Natural killer cell treated with Interleukin-12 subunit alpha and Interleukin-12 subunit beta and Interleukin-15 and Interleukin-18, amount 100 ng/mL, for 72 hours (primary cell): Measurements from ENCODE around the gene SFTPA2. TPM values are rescaled to one million over a fixed set of nuclear protein-coding genes. Genes with fewer than 3 reads are reported as not detected.
"Not testable (repeated sequence)": the region's sequence is repeated elsewhere in the genome, so short reads cannot be mapped to it uniquely, and the experiment has no call there.

Experiments
- ATAC-seq, 2 donors: fragments of 150-1000 bp; cut with Tn5 transposase in 1 of 2; sonication (Bioruptor Pico), chemical (Tn5 transposase) in 1 of 2; 2 replicates each; pipeline ENCODE4 v1.10.0; 2021
- DNase-seq: peaks from one replicate; pipeline ENCODE4 v3.0.0; 2022; ENCODE audit warnings: low spot score
- H3K27ac Mint-ChIP-seq, 2 donors: 1 replicate in 1 of 2; 2 replicates in 1 of 2; pipeline ENCODE4 v1.8.0; 2022; ENCODE audit warnings: mixed read lengths in 2 of 2, mild to moderate bottlenecking in 1 of 2, moderate library complexity in 1 of 2
- H3K27me3 Mint-ChIP-seq, 2 donors: 1 replicate in 1 of 2; 2 replicates in 1 of 2; pipeline ENCODE4 v1.8.0; 2022; ENCODE audit warnings: mixed read lengths in 2 of 2
- H3K36me3 Mint-ChIP-seq: one replicate; pipeline ENCODE4 v1.8.0; 2022; ENCODE audit warnings: mixed read lengths
- H3K4me1 Mint-ChIP-seq, 2 donors: 1 replicate in 1 of 2; 2 replicates in 1 of 2; pipeline ENCODE4 v1.8.0; 2022; ENCODE audit warnings: low read depth in 2 of 2, mixed read lengths in 2 of 2, mild to moderate bottlenecking in 1 of 2
- H3K4me3 Mint-ChIP-seq: one replicate; pipeline ENCODE4 v1.8.0; 2022; ENCODE audit warnings: mixed read lengths
- H3K9me3 Mint-ChIP-seq: 2 replicates; pipeline ENCODE4 v1.8.0; 2022; ENCODE audit warnings: mixed read lengths
- total RNA-seq, 2 donors: library from RNA; stranded (reverse); gene quantifications; one replicate each; pipeline ENCODE4 v1.2.3, GENCODE V29; 2022

SFTPA2 gene
- total RNA-seq, 2 donors from 2014 or later: not detected

DNA sequence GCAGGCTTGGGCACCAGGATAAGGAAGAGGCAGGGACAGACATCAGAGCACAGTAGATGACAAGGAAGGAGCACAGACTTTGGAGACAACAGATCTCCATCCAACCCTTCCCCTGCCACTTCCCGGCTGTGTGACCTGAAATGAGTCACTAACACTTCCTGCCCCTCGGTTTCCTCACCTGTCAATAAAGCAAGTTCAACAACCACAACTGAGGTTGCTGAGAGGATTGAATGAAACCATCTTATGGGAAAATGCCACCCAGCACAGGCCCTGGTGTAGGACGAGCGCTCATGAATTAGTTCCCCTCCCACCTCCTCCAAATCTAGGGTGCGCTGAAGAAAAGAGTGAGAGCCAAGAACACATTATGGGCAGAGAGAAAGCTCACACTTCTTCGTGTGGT lies 22.7 kb upstream of the SFTPA2 start:
- H3K9me3 Mint-ChIP-seq, H3K27ac Mint-ChIP-seq, DNase-seq, H3K4me1 Mint-ChIP-seq, H3K4me3 Mint-ChIP-seq, H3K36me3 Mint-ChIP-seq: not testable (repeated sequence)
- H3K27me3 Mint-ChIP-seq: peaks cover 8 to 42% of the 10 kb centered on the region in 2 donors
- ATAC-seq: peak; percentile 53 to 55

- no peaks in the 10 kb centered on the region for H3K9me3 Mint-ChIP-seq
- no peaks in the 10 kb centered on the region for H3K4me1 Mint-ChIP-seq
- no peak overlapping the region for H3K4me3 Mint-ChIP-seq
- DNase-seq (no peak), ATAC-seq (no peak)
- no peaks in the 10 kb centered on the region for H3K36me3 Mint-ChIP-seq
- H3K27me3 Mint-ChIP-seq: peaks cover 12 to 51% of the 10 kb centered on the region in 2 donors
- H3K27ac Mint-ChIP-seq: no peak overlapping the region
Observed at GRCh38 chr10:79582096-79582495, 21.9 kb upstream of the SFTPA2 start.

DNA sequence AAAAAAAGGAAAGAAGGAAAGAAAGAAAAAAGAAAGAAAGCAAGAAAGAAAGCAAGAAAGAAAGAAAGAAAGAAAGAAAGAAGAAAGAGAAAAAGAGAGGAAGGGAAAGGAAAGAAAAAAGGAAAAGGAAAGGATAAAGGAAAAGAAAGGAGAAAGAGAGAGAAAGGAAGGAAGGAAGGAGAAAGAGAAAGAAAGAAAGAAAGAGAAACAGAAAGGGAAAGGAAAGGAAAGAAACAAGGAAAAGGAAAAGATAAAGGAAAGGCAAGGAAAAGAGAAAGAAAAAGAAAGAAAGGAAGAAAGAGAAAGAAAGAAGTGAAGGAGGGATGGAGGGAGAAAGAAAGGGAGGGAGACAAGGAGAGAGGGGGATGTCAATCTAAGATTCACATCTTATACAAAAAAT lies 20.8 kb upstream of the SFTPA2 start:
- no peak for DNase-seq
- ATAC-seq: no peak
- no peak overlapping the region for H3K27ac Mint-ChIP-seq
- H3K4me1 Mint-ChIP-seq: no peaks in the 10 kb centered on the region
- no peaks in the 10 kb centered on the region for H3K9me3 Mint-ChIP-seq
- H3K27me3 Mint-ChIP-seq: peaks cover 12 to 49% of the 10 kb centered on the region in 2 donors
- H3K36me3 Mint-ChIP-seq: no peaks in the 10 kb centered on the region
- no peak overlapping the region for H3K4me3 Mint-ChIP-seq

- H3K4me3 Mint-ChIP-seq: no peak overlapping the region
- no peaks in the 10 kb centered on the region for H3K36me3 Mint-ChIP-seq
- peaks cover 12 to 38% of the 10 kb centered on the region in 2 donors for H3K27me3 Mint-ChIP-seq
- no peaks in the 10 kb centered on the region for H3K9me3 Mint-ChIP-seq
- ATAC-seq (no peak), DNase-seq (no peak)
- H3K27ac Mint-ChIP-seq: no peak overlapping the region
- H3K4me1 Mint-ChIP-seq: no peaks in the 10 kb centered on the region
Observed at GRCh38 chr10:79579361-79579760, 19.2 kb upstream of the SFTPA2 start.

- H3K27ac Mint-ChIP-seq, H3K36me3 Mint-ChIP-seq, H3K4me3 Mint-ChIP-seq, H3K9me3 Mint-ChIP-seq, DNase-seq, ATAC-seq, H3K4me1 Mint-ChIP-seq: not testable (repeated sequence)
- peaks cover 45 to 66% of the 10 kb centered on the region in 2 donors for H3K27me3 Mint-ChIP-seq
Observed at GRCh38 chr10:79570624-79571023, 10.4 kb upstream of the SFTPA2 start.

DNA sequence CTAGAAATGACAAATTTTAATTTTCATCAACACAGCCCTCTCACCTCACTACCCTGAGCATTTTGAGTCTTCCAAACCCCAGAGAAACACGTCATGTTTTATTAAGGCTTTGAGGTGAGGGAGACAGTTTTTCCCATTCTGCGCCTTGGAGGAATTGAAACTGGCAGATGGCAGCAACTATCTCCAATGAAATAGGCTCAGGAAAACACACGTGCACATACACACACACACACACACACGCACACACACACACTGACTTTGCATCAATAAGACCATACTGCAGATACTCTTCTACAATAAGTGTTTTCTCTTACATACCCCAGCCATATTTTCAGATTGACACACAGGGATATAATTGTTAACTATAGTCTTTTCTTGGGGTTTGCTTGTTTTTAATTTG lies 3.2 kb upstream of the SFTPA2 start:
- DNase-seq: no peak
- Mint-ChIP-seq H3K36me3 (no peaks in the 10 kb centered on the region), H3K27me3 (peaks cover 29 to 31% of the 10 kb centered on the region in 2 donors), H3K27ac (no peak overlapping the region), H3K9me3 (no peaks in the 10 kb centered on the region), H3K4me3 (no peak overlapping the region), H3K4me1 (peaks cover 6 to 8% of the 10 kb centered on the region in 2 donors)
- no peak for ATAC-seq

DNA sequence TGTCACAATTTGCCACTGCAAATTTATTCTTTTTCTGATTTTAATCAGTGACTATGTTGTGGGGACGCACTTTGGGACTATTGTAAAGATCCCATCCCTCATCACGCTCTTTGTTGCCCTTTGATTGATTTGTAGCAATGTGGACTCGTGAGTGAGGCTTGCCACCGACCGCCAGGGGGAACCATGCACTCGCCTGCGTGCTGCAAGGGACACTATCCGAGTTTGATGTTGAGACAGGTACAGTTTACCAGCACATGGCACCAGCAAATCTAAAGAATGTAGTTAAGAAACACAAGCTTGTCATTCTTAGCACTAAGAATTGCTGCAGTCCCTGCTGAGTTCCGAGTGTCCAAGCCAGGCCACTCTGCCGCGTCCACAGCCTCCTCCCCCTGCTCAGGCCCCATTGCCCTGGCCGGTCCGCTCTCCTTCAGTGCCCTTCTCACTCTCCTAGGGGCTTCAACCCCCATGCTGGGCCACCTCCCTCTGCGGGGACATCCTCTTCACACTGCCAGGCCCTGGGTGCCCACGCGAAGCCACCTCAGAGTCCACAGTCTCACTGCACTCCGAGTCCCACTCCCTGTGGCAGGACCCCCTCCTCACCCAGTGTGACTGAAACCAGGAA lies 2.0 kb upstream of the SFTPA2 start:
- Mint-ChIP-seq H3K4me3 (no peak overlapping the region), H3K9me3 (no peaks in the 10 kb centered on the region), H3K27ac (no peak overlapping the region), H3K27me3 (peaks cover 17 to 24% of the 10 kb centered on the region in 2 donors), H3K36me3 (no peaks in the 10 kb centered on the region), H3K4me1 (peaks cover 6 to 8% of the 10 kb centered on the region in 2 donors)
- peak in 1 of 2 donors; percentile 54 for ATAC-seq
- peak; percentile 71 for DNase-seq

- H3K4me3 Mint-ChIP-seq: no peak overlapping the region
- H3K4me1 Mint-ChIP-seq: peaks cover 6 to 8% of the 10 kb centered on the region in 2 donors
- DNase-seq (no peak), ATAC-seq (no peak)
- H3K36me3 Mint-ChIP-seq: no peaks in the 10 kb centered on the region
- no peaks in the 10 kb centered on the region for H3K9me3 Mint-ChIP-seq
- H3K27me3 Mint-ChIP-seq: peaks cover 10 to 19% of the 10 kb centered on the region in 2 donors
- no peak overlapping the region for H3K27ac Mint-ChIP-seq
Observed at GRCh38 chr10:79561257-79561656, 1.1 kb upstream of the SFTPA2 start.

DNA sequence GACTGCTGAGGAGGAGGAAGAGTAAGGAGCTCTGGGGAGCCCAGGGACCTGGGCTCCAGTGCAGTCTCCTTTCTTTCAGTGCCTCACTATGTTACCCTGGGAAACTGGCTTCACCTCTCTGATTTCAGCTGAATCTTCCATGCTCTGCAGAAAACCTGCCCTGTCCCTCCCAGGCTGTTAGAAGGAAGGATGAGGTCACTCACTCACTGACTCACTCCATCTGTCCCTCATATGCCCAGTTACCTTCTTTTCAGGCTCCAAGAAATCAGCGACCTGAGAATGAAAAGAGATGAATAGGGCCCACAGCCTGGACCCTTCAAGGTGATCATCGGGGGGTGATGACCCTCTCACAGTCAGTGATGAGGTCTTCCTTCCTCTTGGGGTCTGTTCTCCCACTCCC lies 481 bp downstream of the SFTPA2 start:
- ATAC-seq (no peak), DNase-seq (no peak)
- H3K27ac Mint-ChIP-seq: no peak overlapping the region
- H3K4me3 Mint-ChIP-seq: no peak overlapping the region
- no peaks in the 10 kb centered on the region for H3K36me3 Mint-ChIP-seq
- peaks cover 10 to 19% of the 10 kb centered on the region in 2 donors for H3K27me3 Mint-ChIP-seq
- peaks cover 6 to 8% of the 10 kb centered on the region in 2 donors for H3K4me1 Mint-ChIP-seq
- no peaks in the 10 kb centered on the region for H3K9me3 Mint-ChIP-seq

- H3K4me1 Mint-ChIP-seq, H3K36me3 Mint-ChIP-seq, DNase-seq, H3K9me3 Mint-ChIP-seq, H3K27me3 Mint-ChIP-seq, H3K27ac Mint-ChIP-seq, H3K4me3 Mint-ChIP-seq: not testable (repeated sequence)
- peak in 1 of 2 donors; percentile 24 for ATAC-seq
Observed at GRCh38 chr10:79556961-79557360, 3.2 kb downstream of the SFTPA2 start.

- H3K27me3 Mint-ChIP-seq: no peaks in the 10 kb centered on the region
Observed at GRCh38 chr10:79555354-79556309, 4.6 kb downstream of the SFTPA2 start.

DNA sequence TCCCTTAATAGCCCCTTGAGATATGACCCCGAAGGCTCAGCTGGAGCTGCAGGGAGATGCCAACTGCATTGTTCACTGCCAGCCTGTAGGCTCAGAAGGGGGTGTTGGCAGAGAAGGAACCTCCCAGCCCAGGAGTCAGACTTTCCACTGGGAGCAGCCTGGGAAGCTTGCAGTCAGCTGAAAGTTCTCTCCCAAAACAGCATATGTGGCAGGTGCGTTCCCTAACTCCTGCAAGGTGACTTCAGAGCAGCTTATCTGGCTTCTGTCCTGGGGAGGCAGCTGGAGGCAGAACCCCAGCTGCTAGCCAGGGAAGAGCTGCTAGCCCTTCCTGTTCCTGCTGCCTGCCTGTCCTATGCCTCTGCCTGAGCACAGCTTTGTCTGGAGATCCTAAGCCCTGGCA lies 8.1 kb downstream of the SFTPA2 start:
- DNase-seq: no peak
- peaks cover 4 to 7% of the 10 kb centered on the region in 2 donors for H3K4me1 Mint-ChIP-seq
- peaks cover 4 to 7% of the 10 kb centered on the region in 2 donors for H3K27me3 Mint-ChIP-seq
- H3K4me3 Mint-ChIP-seq: no peak overlapping the region
- H3K9me3 Mint-ChIP-seq: no peaks in the 10 kb centered on the region
- no peak for ATAC-seq
- H3K36me3 Mint-ChIP-seq: no peaks in the 10 kb centered on the region
- H3K27ac Mint-ChIP-seq: no peak overlapping the region

More at GRCh38 chr10:79555354-79556309, 4.6 kb downstream of the SFTPA2 start:
- no peak for ATAC-seq
- no peak for DNase-seq
- Mint-ChIP-seq H3K27ac (no peak overlapping the region), H3K4me1 (no peaks in the 10 kb centered on the region), H3K36me3 (no peaks in the 10 kb centered on the region), H3K4me3 (no peak overlapping the region), H3K9me3 (no peaks in the 10 kb centered on the region)

- H3K27me3 Mint-ChIP-seq: peaks cover 4 to 17% of the 10 kb centered on the region in 2 donors
- peak overlapping the region; percentile 46 for H3K4me3 Mint-ChIP-seq
- ATAC-seq: peak; percentile 37 to 72
- H3K9me3 Mint-ChIP-seq: no peaks in the 10 kb centered on the region
- H3K4me1 Mint-ChIP-seq: peaks cover 4 to 13% of the 10 kb centered on the region in 2 donors
- H3K27ac Mint-ChIP-seq: peak overlapping the region in 1 of 2 donors; percentile 45
- H3K36me3 Mint-ChIP-seq: no peaks in the 10 kb centered on the region
- DNase-seq: no peak
Observed at GRCh38 chr10:79547973-79548372, 12.2 kb downstream of the SFTPA2 start.

GRCh38 chr10:79547128-79547527 lies 13.1 kb downstream of the SFTPA2 start:
- peaks cover 4 to 13% of the 10 kb centered on the region in 2 donors for H3K4me1 Mint-ChIP-seq
- H3K4me3 Mint-ChIP-seq, DNase-seq, H3K36me3 Mint-ChIP-seq, H3K9me3 Mint-ChIP-seq, ATAC-seq, H3K27ac Mint-ChIP-seq: not testable (repeated sequence)
- peaks cover 4 to 17% of the 10 kb centered on the region in 2 donors for H3K27me3 Mint-ChIP-seq
